Immature natural killer cell (primary cell): ENCODE results near the gene MAPKBP1. TPM values are rescaled to one million over a fixed set of nuclear protein-coding genes. Genes with fewer than 3 reads are reported as not detected.
A peak's percentile ranks its signal among the peaks of the same experiment; 100 is the strongest.

Source experiments
- DNase-seq, 3 donors: peaks; one replicate each; pipeline ENCODE4 v3.0.0; 2022; ENCODE audit warnings: mixed read lengths in 1 of 3
- H3K27ac Mint-ChIP-seq, 6 donors: one replicate each; pipeline ENCODE4 v1.8.0; 2020; ENCODE audit warnings: mixed read lengths in 6 of 6, mild to moderate bottlenecking in 5 of 6, inconsistent platforms in 4 of 6, moderate library complexity in 3 of 6
- H3K27me3 Mint-ChIP-seq, 3 donors: one replicate each; pipeline ENCODE4 v1.8.0; 2020 to 2021; ENCODE audit warnings: low read depth in 3 of 3, mild to moderate bottlenecking in 3 of 3, mixed read lengths in 3 of 3, moderate library complexity in 3 of 3, inconsistent platforms in 1 of 3
- H3K36me3 Mint-ChIP-seq, 3 donors: one replicate each; pipeline ENCODE4 v1.8.0; 2020; ENCODE audit warnings: mixed read lengths in 3 of 3, inconsistent platforms in 2 of 3, mild to moderate bottlenecking in 2 of 3
- H3K4me1 Mint-ChIP-seq, 2 donors: one replicate each; pipeline ENCODE4 v1.8.0; 2020; ENCODE audit warnings: inconsistent platforms in 2 of 2, mild to moderate bottlenecking in 2 of 2, mixed read lengths in 2 of 2, moderate library complexity in 1 of 2
- H3K4me3 Mint-ChIP-seq, 5 donors: one replicate each; pipeline ENCODE4 v1.8.0; 2020; ENCODE audit warnings: mild to moderate bottlenecking in 5 of 5, mixed read lengths in 5 of 5, inconsistent platforms in 3 of 5, moderate library complexity in 3 of 5
- H3K9me3 Mint-ChIP-seq, 6 donors: one replicate each; pipeline ENCODE4 v1.8.0; 2020; ENCODE audit warnings: mild to moderate bottlenecking in 6 of 6, mixed read lengths in 6 of 6, inconsistent platforms in 4 of 6, moderate library complexity in 3 of 6
- polyA plus RNA-seq, 3 donors: library from polyadenylated mRNA; unstranded; fragments of 300-500 nt; fragmentation: Illumina TruSeq; gene quantifications; one replicate each; pipeline ENCODE4 v1.2.3, GENCODE V29; 2021

The MAPKBP1 gene
- polyA plus RNA-seq, 3 donors from 2014 or later: 1.8 to 7.2 (median 3.6) TPM

DNA sequence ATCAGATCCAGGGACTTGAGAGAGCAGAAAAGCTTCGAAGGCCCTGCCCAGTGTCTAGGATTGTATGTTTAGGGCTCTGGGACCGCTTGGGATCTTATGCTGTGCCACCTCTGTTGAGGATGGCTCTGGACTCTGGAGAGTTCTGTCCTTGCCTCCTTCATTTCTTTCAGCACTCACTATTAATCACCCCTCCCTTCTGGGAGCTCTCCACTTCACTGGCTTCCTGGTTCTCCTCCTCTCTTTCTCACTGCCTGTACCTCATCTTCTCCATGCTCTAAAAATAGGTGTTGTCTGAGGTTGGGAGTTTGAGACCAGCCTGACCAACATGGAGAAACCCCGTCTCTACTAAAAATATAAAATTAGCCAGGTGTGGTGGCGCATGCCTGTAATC, 17.3 kb downstream of the MAPKBP1 start:
- Mint-ChIP-seq H3K4me3 (peak overlapping the region; percentile 55 to 78 (median 70)), H3K9me3 (no peaks in the 10 kb centered on the region), H3K36me3 (no peaks in the 10 kb centered on the region), H3K4me1 (peaks cover 51 to 65% of the 10 kb centered on the region in 2 donors), H3K27me3 (peaks cover 0 to 1% (median 0%) of the 10 kb centered on the region in 3 donors), H3K27ac (peak overlapping the region in 4 of 6 donors; percentile 47 to 90 (median 76))
- no peak for DNase-seq

DNA sequence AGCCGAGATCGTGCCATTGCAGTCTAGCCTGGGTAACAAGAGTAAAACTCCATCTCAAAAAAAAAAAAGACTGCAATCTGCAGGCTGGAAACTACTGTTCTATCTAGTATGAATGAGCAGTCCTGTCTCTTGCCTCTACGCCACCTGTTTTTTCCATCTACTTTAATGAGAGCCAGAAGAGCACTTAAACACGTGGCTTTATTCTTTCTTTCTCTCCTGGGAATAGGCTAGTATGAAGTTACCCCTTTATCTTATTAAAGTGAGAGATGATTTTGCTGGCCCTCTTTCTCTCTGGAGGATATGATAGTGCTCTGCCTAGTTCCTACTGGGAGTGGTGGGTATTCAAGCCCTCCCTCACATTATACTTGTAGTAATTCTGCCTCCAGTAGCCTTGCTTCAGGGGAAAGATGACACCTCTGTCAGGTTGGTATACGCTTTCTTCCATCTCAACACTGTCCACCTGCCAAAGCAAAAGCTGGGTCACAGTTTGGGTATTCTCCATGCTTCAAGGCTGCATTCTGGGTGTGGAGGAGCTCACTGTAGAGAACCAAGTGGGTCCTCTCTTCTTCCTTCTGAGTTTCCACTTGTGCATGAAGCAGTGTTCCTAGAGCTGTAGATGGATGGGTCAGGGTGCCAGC, 17.8 kb downstream of the MAPKBP1 start:
- no peak for DNase-seq
- Mint-ChIP-seq H3K4me1 (peaks cover 51 to 70% of the 10 kb centered on the region in 2 donors), H3K9me3 (no peaks in the 10 kb centered on the region), H3K27me3 (peaks cover 0 to 1% (median 0%) of the 10 kb centered on the region in 3 donors), H3K27ac (peak overlapping the region in 3 of 6 donors; percentile 63 to 90 (median 90)), H3K36me3 (no peaks in the 10 kb centered on the region), H3K4me3 (peak overlapping the region in 1 of 5 donors; percentile 65)

DNA sequence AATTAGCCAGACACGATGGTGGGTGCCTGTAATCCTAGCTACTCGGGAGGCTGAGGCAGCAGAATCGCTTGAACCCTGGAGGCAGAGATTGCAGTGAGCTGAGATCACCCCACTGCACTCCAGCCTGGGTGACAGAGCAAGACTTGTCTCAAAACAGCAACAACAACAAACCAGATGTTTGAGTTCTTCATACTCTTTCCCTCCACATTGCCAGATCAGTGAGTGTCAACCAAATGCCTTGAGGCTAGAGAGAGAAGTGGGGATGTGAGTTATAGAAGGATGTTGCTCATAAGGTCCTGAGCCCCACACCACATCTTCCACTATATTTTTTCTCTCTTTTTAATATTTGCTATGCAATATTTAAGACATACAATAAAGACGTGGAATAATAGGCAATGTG, 19.8 kb downstream of the MAPKBP1 start:
- Mint-ChIP-seq H3K27ac (peak overlapping the region in 1 of 6 donors; percentile 80), H3K36me3 (no peaks in the 10 kb centered on the region), H3K27me3 (peaks cover 0 to 1% (median 0%) of the 10 kb centered on the region in 3 donors), H3K4me3 (peak overlapping the region in 2 of 5 donors; percentile 25 to 26), H3K9me3 (no peaks in the 10 kb centered on the region), H3K4me1 (peaks cover 41 to 60% of the 10 kb centered on the region in 2 donors)
- no peak for DNase-seq

DNA sequence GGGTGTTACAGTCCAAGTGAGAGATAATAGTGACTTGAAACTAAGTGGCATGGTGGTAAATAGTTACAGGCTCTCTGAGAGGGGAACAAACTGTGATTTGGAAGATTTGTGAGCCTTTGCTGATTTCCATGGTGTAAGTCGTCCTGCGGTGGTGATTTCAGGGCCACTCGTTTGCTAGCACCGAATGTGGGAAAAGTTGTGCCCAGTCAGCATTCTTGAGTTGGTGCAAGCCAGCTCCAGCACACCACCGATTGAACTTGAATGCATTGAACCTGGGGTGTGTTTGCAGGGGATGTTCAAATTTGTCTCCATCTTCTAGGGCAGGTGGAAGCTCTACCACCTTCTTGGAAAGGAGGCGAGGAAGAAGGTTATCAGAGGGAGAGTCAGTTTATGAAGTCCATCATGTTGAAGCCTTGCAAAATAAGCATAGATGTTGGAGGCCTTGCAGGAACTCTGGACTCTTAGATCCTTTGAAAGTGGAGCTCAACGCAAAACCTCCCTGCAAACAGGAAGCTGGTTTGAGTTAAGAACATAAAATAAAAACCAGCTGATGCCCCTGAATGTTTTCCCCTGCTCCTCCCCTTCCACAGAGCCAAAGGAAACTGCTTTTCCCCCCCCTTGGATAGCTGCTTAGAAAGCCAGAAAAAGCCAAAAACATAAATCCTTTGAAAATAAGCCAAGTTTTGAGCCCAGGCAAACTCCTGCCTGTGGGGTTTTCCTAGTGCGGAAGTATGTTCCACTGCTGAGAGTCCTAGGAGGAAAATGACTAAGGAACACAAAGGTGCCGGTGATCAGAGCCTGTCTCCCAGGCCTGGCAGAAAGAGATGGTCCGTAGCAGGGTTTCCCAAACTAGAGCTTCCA, 21.9 kb downstream of the MAPKBP1 start:
- Mint-ChIP-seq H3K9me3 (no peaks in the 10 kb centered on the region), H3K4me1 (peaks cover 20 to 39% of the 10 kb centered on the region in 2 donors), H3K4me3 (no peak overlapping the region), H3K36me3 (peaks cover 0 to 12% (median 8%) of the 10 kb centered on the region in 3 donors), H3K27me3 (peaks cover 0 to 3% (median 0%) of the 10 kb centered on the region in 3 donors), H3K27ac (peak overlapping the region in 1 of 6 donors; percentile 45)
- DNase-seq: no peak

DNA sequence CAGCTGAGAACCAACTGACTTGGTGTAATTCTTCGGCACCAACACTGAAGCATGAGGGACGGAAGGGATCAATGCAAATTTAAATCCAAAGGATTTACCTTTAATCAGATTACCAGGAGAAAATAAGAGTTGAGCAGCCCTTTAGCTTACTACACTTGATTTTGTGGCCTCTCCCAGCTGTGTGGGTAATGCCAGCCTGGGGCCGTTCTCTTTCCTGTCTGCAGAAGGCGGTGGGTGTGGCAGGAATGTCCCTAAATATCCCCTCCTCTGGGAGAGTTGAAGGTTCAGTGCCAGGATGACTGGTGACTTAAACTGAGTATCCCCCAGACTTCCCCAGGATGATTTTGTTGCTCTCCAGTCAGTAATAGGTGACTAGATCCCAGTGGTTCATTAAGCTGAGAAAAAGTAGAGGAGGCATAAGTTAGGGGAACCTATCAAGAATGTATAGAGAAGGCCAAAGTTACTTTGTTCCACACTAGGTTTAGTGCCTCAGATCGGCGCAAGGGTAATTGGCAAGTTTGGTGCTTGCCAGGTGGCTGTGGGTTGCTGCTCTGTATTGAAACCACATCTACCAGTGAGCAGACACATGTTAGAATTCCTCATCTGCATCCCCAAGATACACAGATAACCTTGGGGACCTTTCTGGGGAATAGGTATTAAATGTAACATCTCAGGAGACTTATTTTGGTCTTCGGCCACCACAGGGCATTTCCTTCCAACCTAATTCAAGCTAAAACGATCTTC, 23.1 kb downstream of the MAPKBP1 start:
- Mint-ChIP-seq H3K9me3 (no peaks in the 10 kb centered on the region), H3K27me3 (peaks cover 0 to 3% (median 0%) of the 10 kb centered on the region in 3 donors), H3K4me3 (no peak overlapping the region), H3K4me1 (peaks cover 8 to 27% of the 10 kb centered on the region in 2 donors), H3K27ac (no peak overlapping the region), H3K36me3 (peaks cover 0 to 13% (median 8%) of the 10 kb centered on the region in 3 donors)
- no peak for DNase-seq

DNA sequence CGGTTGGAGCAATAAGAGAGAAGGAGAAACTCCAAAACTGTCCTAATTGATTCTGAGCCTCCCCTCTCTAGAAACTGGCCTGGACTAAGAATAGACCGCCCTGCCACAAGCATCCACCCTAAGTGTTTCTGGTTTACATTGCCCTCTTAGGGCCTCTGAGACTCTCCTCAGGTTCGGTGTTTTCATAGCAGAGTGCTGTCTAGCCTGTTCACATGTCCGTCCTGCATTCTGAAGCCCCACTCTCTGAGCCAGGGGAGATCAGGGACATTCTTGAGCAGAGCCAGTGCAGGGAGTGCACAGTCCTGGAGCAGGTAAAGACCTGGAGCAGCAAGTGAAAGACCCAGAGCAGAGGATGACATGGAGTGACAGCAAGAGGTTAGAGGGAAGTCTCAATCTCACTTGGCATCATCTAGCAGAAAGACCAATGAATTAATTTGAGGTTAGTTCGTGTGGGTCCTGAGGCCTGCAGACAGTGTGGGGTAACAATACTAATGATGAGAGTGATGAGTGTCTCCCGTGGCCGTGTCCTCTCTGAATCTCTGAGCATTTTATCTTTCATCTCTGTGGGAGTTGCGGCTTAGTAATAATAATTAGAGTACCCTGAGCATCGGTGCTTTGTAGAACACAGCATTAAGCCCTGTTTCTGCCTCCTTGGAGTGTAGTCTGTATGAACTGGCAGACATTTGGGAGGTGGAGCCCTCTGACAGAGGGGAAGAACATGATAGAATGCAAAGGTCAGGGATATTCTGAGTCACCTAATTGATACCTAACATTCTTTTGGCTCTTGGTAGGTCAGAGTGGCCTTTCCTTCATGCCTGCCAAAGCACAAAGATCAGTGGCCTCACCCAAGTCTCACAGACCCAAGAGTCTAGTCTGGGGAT, 24.6 kb downstream of the MAPKBP1 start:
- no peaks in the 10 kb centered on the region for H3K9me3 Mint-ChIP-seq
- H3K27me3 Mint-ChIP-seq: peaks cover 0 to 3% (median 0%) of the 10 kb centered on the region in 3 donors
- H3K4me3 Mint-ChIP-seq: no peak overlapping the region
- H3K27ac Mint-ChIP-seq: peak overlapping the region in 4 of 6 donors; percentile 31 to 59 (median 48)
- H3K4me1 Mint-ChIP-seq: peaks cover 7 to 23% of the 10 kb centered on the region in 2 donors
- DNase-seq: no peak
- H3K36me3 Mint-ChIP-seq: peaks cover 0 to 13% (median 8%) of the 10 kb centered on the region in 3 donors

DNA sequence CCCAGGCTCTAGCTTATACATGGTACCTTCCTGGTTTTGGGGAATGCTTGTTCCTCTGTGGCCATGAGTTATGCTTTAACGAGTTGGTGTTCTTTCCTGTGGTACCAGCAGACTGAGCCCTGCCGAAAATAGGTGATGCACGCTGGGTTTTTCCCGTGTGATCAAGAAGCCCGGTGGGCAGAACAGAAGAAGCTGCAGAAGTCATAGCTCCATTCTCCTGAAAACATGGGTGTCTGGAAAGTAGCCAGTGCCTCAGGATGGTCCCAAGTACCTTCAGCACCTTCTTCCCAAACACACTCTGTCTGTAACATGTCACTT, 25.2 kb downstream of the MAPKBP1 start:
- H3K9me3 Mint-ChIP-seq: no peaks in the 10 kb centered on the region
- H3K4me1 Mint-ChIP-seq: peaks cover 8 to 23% of the 10 kb centered on the region in 2 donors
- H3K36me3 Mint-ChIP-seq: peaks cover 0 to 13% (median 8%) of the 10 kb centered on the region in 3 donors
- DNase-seq: no peak
- H3K4me3 Mint-ChIP-seq: no peak overlapping the region
- H3K27me3 Mint-ChIP-seq: peaks cover 0 to 3% (median 0%) of the 10 kb centered on the region in 3 donors
- H3K27ac Mint-ChIP-seq: no peak overlapping the region

DNA sequence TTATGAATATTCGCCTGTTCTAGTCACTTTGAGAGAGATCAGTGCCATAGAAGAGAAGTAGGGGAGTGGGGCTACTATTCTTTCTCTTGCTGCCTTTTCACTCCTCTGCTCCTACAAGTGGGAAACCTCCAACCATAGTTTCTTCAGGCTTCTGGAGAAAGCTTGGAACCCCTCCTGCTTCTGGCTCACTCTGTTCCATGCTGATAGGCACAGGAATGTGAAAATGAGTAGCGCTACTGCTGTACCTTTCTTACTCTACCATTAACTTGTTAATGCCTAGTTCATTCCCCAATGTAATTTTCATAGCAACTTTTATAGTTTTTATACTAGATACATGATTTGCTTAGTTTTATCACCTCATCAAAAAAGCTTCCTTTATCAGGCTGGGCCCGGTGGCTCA, 26.9 kb downstream of the MAPKBP1 start:
- Mint-ChIP-seq H3K4me1 (peaks cover 7 to 17% of the 10 kb centered on the region in 2 donors), H3K27ac (no peak overlapping the region), H3K27me3 (peaks cover 0 to 3% (median 0%) of the 10 kb centered on the region in 3 donors), H3K36me3 (peaks cover 0 to 13% (median 11%) of the 10 kb centered on the region in 3 donors), H3K4me3 (no peak overlapping the region), H3K9me3 (no peaks in the 10 kb centered on the region)
- no peak for DNase-seq

DNA sequence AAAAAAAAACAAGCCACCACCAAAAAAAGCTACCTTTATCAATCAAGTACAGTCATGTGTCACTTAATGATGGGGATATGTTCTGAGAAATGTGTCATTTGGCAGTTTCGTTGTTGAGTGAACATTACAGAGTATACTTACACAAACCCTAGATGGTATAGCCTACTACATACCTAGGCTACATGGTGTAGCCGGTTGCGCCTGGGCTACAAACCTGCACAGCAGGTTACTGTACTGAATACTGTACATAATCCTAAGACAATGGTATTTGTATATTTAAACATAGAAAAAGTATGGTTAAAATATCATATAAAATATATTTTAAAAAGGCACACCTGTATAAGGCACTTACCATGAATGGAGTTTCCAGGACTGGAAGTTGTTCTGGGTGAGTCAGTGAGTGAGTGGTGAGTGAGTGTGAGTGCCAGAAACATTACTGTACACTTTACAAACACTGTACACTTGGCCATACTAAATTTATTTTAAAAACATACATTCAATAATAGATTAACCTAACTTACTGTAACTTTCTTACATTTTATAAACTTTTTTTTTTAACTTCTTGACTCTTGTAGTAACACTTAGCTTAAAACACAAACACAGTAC, 27.7 kb downstream of the MAPKBP1 start:
- Mint-ChIP-seq H3K27ac (no peak overlapping the region), H3K9me3 (no peaks in the 10 kb centered on the region), H3K4me1 (peaks cover 5 to 11% of the 10 kb centered on the region in 2 donors), H3K27me3 (peaks cover 0 to 3% (median 0%) of the 10 kb centered on the region in 3 donors), H3K4me3 (no peak overlapping the region), H3K36me3 (peaks cover 0 to 13% (median 11%) of the 10 kb centered on the region in 3 donors)
- DNase-seq: no peak

DNA sequence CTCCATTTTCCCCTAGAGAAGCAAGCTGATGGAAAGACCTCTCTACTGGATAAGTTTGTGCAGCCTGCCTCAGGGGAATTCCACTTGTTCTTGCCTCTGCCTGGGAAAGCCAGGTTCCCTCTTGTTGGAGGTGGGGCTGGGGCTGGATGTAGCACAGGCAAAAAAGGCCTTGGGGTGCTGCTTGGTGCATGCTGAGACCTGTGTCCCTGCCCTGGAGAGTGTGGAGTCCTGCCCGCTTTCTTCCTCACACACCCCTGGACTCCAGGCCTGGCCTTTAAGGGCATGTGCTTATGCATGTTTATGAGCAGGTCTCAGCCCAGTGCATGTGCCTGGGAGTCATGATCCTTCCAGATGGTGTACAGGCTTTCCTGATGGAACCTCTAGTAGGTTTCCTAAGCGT, 30.1 kb downstream of the MAPKBP1 start:
- peaks cover 0 to 13% (median 11%) of the 10 kb centered on the region in 3 donors for H3K36me3 Mint-ChIP-seq
- no peak for DNase-seq
- no peak overlapping the region for H3K27ac Mint-ChIP-seq

DNA sequence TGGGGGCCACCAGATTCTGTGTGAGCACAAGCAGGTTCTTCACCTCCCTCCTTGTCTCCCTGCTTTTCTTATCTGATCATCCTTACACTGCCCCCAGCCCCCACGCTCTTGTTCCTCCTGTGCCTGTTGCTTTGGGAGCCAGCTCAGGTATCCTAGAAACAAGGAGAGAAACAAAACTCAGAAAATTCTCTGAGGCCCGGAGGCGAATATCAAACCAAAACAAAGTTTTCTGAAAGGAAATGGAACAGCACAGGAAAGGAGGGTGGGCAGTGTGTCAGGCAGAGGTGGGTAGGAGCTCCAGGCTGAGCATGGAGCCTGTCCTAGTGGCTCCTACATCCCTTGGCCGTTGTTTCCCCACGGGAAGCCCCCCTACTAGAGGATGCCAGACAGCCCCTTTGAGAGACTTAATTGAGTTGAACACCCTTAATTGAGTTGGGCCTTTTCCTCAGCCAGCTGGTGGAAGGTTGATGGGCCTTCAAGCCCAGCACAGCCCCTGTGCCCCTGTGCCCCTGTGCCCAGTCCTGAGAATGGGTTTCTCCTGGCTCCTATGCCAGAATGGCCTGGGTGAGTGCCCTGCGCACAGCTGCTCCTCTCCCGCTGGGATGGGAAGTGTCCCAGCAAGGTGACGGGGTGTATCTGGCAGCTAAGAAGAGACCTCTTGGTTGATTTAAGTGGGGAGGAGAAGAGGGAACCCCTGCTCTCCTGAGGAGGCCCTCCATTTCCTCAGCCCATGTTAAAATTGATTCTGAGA, 30.8 kb downstream of the MAPKBP1 start:
- no peak for DNase-seq
- H3K9me3 Mint-ChIP-seq: no peaks in the 10 kb centered on the region
- H3K27me3 Mint-ChIP-seq: peaks cover 0 to 6% (median 0%) of the 10 kb centered on the region in 3 donors
- peaks cover 0 to 10% (median 7%) of the 10 kb centered on the region in 3 donors for H3K36me3 Mint-ChIP-seq
- H3K4me1 Mint-ChIP-seq: peaks cover 5 to 8% of the 10 kb centered on the region in 2 donors
- peak overlapping the region in 2 of 6 donors; percentile 18 to 42 for H3K27ac Mint-ChIP-seq
- no peak overlapping the region for H3K4me3 Mint-ChIP-seq

More for the DNA sequence above, 30.1 kb downstream of the MAPKBP1 start:
- Mint-ChIP-seq H3K27me3 (peaks cover 0 to 6% (median 0%) of the 10 kb centered on the region in 3 donors), H3K9me3 (no peaks in the 10 kb centered on the region), H3K4me3 (no peak overlapping the region), H3K4me1 (peaks cover 5 to 8% of the 10 kb centered on the region in 2 donors)

DNA sequence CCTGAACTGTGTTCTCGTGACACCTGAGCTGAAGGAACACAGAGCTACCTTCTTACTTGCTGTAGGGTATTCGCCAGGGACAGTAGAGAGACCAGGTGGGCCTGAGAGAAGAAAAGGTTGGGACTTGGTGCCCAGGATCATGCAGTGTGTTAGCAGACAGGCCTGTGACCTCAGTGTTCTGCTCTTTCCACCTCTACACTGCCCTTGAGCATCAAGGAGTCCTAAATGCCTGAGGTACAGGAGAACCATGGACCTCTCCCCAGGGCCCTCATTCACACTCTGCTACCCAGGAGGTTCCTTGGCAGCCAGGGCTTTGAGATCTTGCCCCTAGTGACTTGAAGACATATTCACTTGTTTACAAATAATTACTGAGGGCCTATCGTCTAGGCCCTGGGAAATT, 31.4 kb downstream of the MAPKBP1 start:
- Mint-ChIP-seq H3K27me3 (peaks cover 0 to 3% (median 0%) of the 10 kb centered on the region in 3 donors), H3K4me1 (peaks cover 5 to 8% of the 10 kb centered on the region in 2 donors), H3K9me3 (no peaks in the 10 kb centered on the region), H3K36me3 (peaks cover 0 to 4% (median 3%) of the 10 kb centered on the region in 3 donors), H3K4me3 (no peak overlapping the region), H3K27ac (no peak overlapping the region)
- no peak for DNase-seq
